ENCODE results near the gene GUSB. TPM values are rescaled to one million over a fixed set of nuclear protein-coding genes. Genes with fewer than 3 reads are reported as not detected.
A peak's percentile ranks its signal among the peaks of the same experiment; 100 is the strongest.
"Not testable (repeated sequence)": the region's sequence is repeated elsewhere in the genome, so short reads cannot be mapped to it uniquely, and the experiment has no call there.

The GUSB gene
- total and polyA plus RNA-seq, 9 of the 15 experiments (the other 6 are each of a cell fraction or from before 2014, with no cell fraction given) = 22.7 to 102 (median 60.1) TPM

- no peaks in the 10 kb centered on the region for H3K79me2 ChIP-seq (ENCODE audit: control insufficient read depth, insufficient read depth, low read length)
- H3K9ac ChIP-seq (ENCODE audit: insufficient read depth in 1 of 2, low read depth in 2 of 2, low read length in 2 of 2) = no peak overlapping the region
- ATAC-seq (no peak), FAIRE-seq (no peak), DNase-seq (ENCODE audit: extremely low read depth in 1 of 4, low spot score in 3 of 4) (no peak)
- 0 out of 2 replicates have a peak, but pooled peaks cover 4% of the 10 kb centered on the region for H4K20me1 ChIP-seq (replicated peaks; ENCODE audit: control insufficient read depth, insufficient read depth, low read length)
- no peaks in the 10 kb centered on the region for H3K27me3 ChIP-seq (ENCODE audit: control insufficient read depth in 2 of 2, insufficient read depth in 2 of 2, low read length in 2 of 2)
- H3K27ac ChIP-seq (ENCODE audit: extremely low read depth, low read depth, low read length) = no peak overlapping the region
- TF ChIP-seq GATAD2A (IDR thresholded peaks at IDR 0.05) = no peak
- no peak overlapping the region for H2AFZ ChIP-seq (ENCODE audit: low read depth, low read length)
- 92% methylated on average over 6 of the region's 6 CpGs for WGBS (ENCODE audit: insufficient coverage, low coverage, missing lambda C conversion rate)
- H3K4me3 ChIP-seq = no peak overlapping the region
- ChIA-PET POLR2A (no interaction called here), CTCF (ENCODE audit: low intra/inter-chr PET ratio) (no interaction called here)
- 0 out of 5 replicates have a peak, but pooled peaks cover 0 to 2% of the 10 kb centered on the region in 2 experiments for H3K4me1 ChIP-seq (replicated peaks in 1 of 2; ENCODE audit: control insufficient read depth in 2 of 2, insufficient read depth in 2 of 2, low read length in 2 of 2)
- H3K9me3 ChIP-seq (replicated peaks; ENCODE audit: control insufficient read depth, insufficient read depth, low read depth, low read length) = no peaks in the 10 kb centered on the region
- H3K4me2 ChIP-seq (ENCODE audit: insufficient read depth, low read length) = no peak overlapping the region
- in situ Hi-C loops (cut with MboI) (no loop called here), intact Hi-C loops (cut with micrococcal nuclease) (no loop called here)
- H3K36me3 ChIP-seq (ENCODE audit: control insufficient read depth, insufficient read depth, low read length) = peaks cover 98% of the 10 kb centered on the region
- BruUV-seq (replicated peaks) = no TSS peak
- H3K9me1 ChIP-seq (ENCODE audit: control insufficient read depth, insufficient read depth, low read length) = no peaks in the 10 kb centered on the region
These were observed 15.9 kb downstream of the GUSB start for GRCh38 chr7:65966146-65966545.

GRCh38 chr7:65964671-65965070 is 17.3 kb downstream of the GUSB start:
- peak; percentile 81 for TF ChIP-seq ZNF121 (CRISPR knock-in tag; conservative IDR thresholded peaks at IDR 0.05)
- in situ Hi-C loops (cut with MboI); FAIRE-seq; H3K27ac ChIP-seq (ENCODE audit: extremely low read depth, low read depth, low read length); BruUV-seq (replicated peaks); H3K4me3 ChIP-seq; H4K20me1 ChIP-seq (replicated peaks; ENCODE audit: control insufficient read depth, insufficient read depth, low read length); POLR2A ChIA-PET; H3K9me3 ChIP-seq (replicated peaks; ENCODE audit: control insufficient read depth, insufficient read depth, low read depth, low read length); DNase-seq (ENCODE audit: extremely low read depth in 1 of 4, low spot score in 3 of 4); H3K79me2 ChIP-seq (ENCODE audit: control insufficient read depth, insufficient read depth, low read length); ATAC-seq; H3K9me1 ChIP-seq (ENCODE audit: control insufficient read depth, insufficient read depth, low read length); CTCF ChIA-PET (ENCODE audit: low intra/inter-chr PET ratio); H3K4me1 ChIP-seq (replicated peaks in 1 of 2; ENCODE audit: control insufficient read depth in 2 of 2, insufficient read depth in 2 of 2, low read length in 2 of 2); intact Hi-C loops (cut with micrococcal nuclease); H3K27me3 ChIP-seq (ENCODE audit: control insufficient read depth in 2 of 2, insufficient read depth in 2 of 2, low read length in 2 of 2); H3K4me2 ChIP-seq (ENCODE audit: insufficient read depth, low read length); H3K9ac ChIP-seq (ENCODE audit: insufficient read depth in 1 of 2, low read depth in 2 of 2, low read length in 2 of 2); H2AFZ ChIP-seq (ENCODE audit: low read depth, low read length): not testable (repeated sequence)
- peaks cover 99% of the 10 kb centered on the region for H3K36me3 ChIP-seq (ENCODE audit: control insufficient read depth, insufficient read depth, low read length)
- WGBS (ENCODE audit: insufficient coverage, low coverage, missing lambda C conversion rate) = 92% methylated on average over 3 of the region's 3 CpGs

All from K562 (cell line).